GM23248 (cell line): ENCODE measurements around the gene CDC14B.

Source experiments
- EZH2 ChIP-seq: fragments of 200-600 bp; sonication (generic); IDR thresholded peaks from 2 replicates; pipeline ENCODE4 v1.6.1; 2018; ENCODE audit warnings: antibody characterized with exemption, mild to moderate bottlenecking; ENCODE audit not compliant: insufficient read depth, poor library complexity, severe bottlenecking
- EZH2phosphoT487 ChIP-seq: fragments of 200-600 bp; sonication (generic); IDR thresholded peaks from 2 replicates; pipeline ENCODE4 v1.6.1; 2018; ENCODE audit warnings: antibody characterized with exemption, moderate library complexity, mild to moderate bottlenecking, low read depth; ENCODE audit not compliant: insufficient read depth

DNA sequence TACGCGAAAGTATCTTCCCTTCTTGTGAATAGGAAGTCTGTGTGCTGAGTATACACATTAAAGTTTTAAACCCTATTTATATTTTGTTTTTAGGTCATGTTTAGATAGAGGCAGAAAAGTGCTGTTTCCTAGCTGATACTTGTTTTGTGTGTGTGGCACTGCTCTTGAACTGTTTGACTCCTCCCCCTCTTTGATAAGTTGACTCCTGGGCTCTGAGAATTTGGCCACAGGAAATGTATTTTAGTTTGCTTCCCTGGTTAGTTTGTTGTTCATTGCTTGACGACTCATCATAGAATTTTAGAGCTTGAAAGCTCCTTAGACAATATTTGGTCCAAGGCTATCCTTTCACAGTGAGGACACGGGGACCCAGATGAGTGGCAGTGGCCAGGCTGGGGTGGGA lies 2.0 kb upstream of the CDC14B start:
- TF ChIP-seq EZH2phosphoT487, result no peak
- no peak for TF ChIP-seq EZH2
